Left kidney (tissue), 8 donors: ENCODE measurements around the gene HMG20A. TPM values are rescaled to one million over a fixed set of nuclear protein-coding genes. Genes with fewer than 3 reads are reported as not detected.

Source experiments
- DNase-seq: peaks from one replicate; pipeline ENCODE4 v3.0.0-alpha.2; 2013
- long read RNA-seq, 8 donors: transcript quantifications; one replicate each; lab custom pipeline, GENCODE V29; 2026
- polyA plus RNA-seq: library from polyadenylated mRNA; unstranded; fragments of 120-200 nt; gene quantifications from one replicate; pipeline ENCODE4 v1.2.1, GENCODE V29; 2013; ENCODE audit not compliant: insufficient read length

The HMG20A gene
- 77.0 TPM for polyA plus RNA-seq
- long read RNA-seq, donor 1, full-length matches to known transcripts: 65 of 65 reads
- long read RNA-seq, donor 1, partial matches to known transcripts: 0 of 65 reads
- long read RNA-seq, donor 1, other reads (novel, unspliced or antisense): 0 of 65 reads
- long read RNA-seq, donor 2, full-length matches to known transcripts: 36 of 36 reads
- long read RNA-seq, donor 2, partial matches to known transcripts: 0 of 36 reads
- long read RNA-seq, donor 2, other reads (novel, unspliced or antisense): 0 of 36 reads
- long read RNA-seq, donor 3, full-length matches to known transcripts: 36 of 36 reads
- long read RNA-seq, donor 3, partial matches to known transcripts: 0 of 36 reads
- long read RNA-seq, donor 3, other reads (novel, unspliced or antisense): 0 of 36 reads
- long read RNA-seq, donor 4, transcript HMG20A-204 (1 exons, 3,558 nt): major isoform, 10 of 10 reads
- long read RNA-seq, donor 4, partial matches to known transcripts: 0 of 10 reads
- long read RNA-seq, donor 4, other reads (novel, unspliced or antisense): 0 of 10 reads
- long read RNA-seq, donor 5, full-length matches to known transcripts: 51 of 51 reads
- long read RNA-seq, donor 5, partial matches to known transcripts: 0 of 51 reads
- long read RNA-seq, donor 5, other reads (novel, unspliced or antisense): 0 of 51 reads
- long read RNA-seq, donor 6, full-length matches to known transcripts: 44 of 44 reads
- long read RNA-seq, donor 6, partial matches to known transcripts: 0 of 44 reads
- long read RNA-seq, donor 6, other reads (novel, unspliced or antisense): 0 of 44 reads
- long read RNA-seq, donor 7, full-length matches to known transcripts: 58 of 58 reads
- long read RNA-seq, donor 7, partial matches to known transcripts: 0 of 58 reads
- long read RNA-seq, donor 7, other reads (novel, unspliced or antisense): 0 of 58 reads
- long read RNA-seq, donor 8, full-length matches to known transcripts: 21 of 21 reads
- long read RNA-seq, donor 8, partial matches to known transcripts: 0 of 21 reads
- long read RNA-seq, donor 8, other reads (novel, unspliced or antisense): 0 of 21 reads

DNA sequence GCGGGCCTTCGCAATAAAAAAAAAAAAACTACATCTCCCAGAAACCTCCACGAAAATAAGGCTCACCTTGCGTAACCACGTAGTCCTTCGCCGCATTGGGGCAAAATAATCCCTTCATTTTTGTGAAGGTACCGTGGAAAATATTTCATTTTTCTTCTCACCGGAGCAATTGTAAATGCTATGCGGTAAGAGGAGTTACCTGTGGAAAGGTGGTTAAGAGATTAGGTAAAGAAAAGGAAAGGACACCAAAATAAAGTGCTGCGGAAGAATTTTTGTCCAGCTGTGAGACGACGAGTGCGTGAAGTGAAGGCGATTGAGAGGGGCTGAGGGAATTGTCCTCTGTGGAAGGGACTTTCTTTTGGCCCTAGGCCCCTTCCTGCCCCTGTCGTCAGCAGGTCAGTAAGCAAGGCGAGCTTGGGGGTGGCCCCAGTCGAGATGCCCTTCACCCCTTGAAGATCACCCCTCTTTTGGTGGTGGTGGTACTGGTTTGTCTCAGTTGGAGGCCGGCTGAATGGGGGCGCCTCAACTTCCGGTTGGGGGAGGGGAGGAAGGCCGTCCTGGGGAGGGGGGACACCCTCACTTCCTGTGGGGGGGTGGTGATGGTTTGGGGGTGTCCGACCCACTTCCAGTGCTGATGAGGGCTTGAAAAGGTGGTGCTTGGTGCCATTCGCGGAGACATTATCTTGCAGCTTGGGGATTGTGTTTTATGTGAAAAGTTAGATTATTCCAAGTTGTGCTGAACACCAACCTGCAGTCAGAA lies at the start of gene HMG20A:
Gene HMG20A, plus strand, starts transcription at position 279 of the 760 bp plus-strand sequence. CDS start 37,520 bp downstream, outside the sequence.
- DNase-seq: peak; percentile 91

DNA sequence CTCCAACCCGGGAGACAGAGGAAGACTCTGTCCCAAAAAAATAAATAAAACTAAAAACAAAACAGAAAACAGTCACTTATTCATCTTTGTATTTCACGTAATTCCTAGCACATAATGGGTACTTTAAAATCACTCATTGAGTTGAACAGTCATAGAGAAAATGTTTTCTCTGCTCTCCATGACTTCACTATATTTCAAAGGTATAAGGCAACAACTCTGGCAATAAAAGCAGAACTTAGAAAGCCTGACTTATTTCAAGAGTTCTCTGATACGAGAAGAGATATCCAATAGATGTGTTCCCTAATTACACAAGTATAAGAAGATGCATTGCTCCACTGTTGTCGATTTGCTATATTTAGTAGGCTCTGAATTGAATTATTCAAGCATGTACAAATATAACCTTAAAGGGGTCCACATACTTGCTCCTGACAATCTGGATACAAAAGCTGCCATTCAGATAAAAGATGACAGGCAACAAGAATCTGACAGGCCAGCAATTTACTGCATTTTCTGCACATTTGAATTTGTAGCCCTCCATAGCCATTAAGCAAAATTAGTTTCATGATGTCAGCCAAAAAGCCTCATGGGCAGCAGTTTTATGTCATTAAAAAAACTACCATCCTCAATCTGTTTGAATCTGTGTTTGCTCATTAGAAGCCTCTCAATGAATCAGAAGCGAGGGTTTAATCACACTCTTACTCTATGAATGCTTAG lies 48.7 kb upstream of the HMG20A start:
- DNase-seq: no peak

DNA sequence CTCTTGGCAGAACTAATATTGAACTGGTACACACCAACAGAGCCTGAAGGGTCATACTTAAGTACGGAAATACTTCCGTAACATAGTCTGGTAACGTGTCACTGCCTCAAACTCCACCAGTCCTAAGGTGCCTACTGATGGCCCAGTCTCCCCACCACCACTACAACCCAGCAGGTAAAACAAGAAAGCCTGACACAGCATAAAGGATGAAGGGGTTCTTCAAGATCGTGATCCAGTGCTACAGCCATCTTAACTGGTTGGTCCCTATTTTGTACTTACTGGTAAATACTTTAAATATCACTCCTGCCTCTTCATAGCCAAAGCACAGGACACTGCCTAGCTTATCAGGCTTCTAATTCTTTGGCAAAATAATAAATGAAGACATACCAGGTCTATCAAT lies 47.2 kb upstream of the HMG20A start:
- DNase-seq: no peak

DNA sequence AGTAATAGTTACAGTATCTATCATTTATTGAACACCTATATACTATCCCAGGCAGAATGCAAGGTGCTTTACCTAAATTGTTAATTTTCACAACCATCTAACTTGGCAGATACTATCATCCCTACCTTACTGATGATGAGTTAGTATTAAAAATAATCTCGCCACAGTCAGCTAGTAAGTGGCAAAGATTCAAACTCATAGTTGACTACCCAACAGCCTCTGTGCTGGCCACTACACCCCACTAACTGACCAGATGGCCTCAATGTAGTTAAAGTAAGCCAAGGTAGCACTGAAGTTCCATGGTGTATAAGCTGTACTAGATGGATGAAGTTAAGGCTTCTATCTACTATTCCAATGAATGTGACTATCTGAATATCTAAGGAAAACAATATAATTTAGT lies 45.6 kb upstream of the HMG20A start:
- DNase-seq: no peak

DNA sequence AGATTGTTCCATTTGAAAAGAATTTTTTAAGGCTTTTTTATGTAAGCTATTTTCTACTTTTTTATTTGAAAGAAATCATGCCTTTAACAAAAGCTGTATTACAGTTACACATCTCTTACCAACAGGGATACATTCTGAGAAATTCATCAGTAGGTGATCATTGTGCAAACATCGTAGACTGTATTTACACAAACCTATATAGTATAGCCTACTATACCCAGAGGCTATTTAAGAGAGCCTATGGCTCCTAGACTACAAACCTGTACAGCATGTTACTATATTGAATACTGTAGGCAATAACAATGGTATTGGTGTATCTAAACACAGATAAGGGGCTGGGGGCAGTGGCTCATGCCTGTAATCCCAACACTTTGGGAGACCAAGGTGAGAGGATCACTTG lies 43.9 kb upstream of the HMG20A start:
- DNase-seq: no peak

DNA sequence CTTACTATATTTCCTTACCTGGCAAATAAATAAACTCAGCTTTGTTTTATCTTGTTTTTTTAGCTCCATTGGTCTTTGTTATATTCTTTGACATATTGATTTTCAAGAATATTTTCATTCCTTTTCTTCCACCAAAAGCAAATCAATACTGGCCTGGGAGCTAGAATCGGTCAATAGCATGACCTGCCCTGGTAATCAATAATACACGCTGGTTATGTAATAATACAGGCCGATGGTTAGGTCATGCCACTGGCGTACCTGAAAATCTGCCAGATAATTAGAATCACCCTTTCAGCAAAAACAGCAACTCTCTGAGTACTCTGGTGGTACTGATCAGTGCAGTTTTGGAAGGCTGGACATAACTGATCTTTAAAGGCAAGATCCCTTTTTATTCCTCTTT lies 40.7 kb upstream of the HMG20A start:
- no peak for DNase-seq

DNA sequence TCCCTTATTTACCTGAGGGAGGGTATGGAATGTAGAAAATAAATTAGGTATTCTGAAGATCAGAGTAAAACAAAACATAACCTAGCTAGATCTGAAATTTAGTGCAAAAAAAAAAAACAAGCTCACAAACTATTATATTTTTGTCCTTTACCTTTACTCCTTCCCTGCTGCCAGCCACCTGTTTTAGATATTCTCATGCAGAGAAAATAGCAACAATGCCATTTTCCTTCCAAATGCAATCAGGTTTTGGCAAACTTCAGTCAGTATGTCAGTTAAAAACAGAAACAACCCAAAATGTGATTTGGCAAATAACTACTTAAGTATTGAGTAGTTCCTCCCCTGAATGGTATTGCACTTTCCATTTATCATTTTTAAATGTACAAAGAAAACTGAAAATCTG lies 36.6 kb upstream of the HMG20A start:
- DNase-seq: no peak

DNA sequence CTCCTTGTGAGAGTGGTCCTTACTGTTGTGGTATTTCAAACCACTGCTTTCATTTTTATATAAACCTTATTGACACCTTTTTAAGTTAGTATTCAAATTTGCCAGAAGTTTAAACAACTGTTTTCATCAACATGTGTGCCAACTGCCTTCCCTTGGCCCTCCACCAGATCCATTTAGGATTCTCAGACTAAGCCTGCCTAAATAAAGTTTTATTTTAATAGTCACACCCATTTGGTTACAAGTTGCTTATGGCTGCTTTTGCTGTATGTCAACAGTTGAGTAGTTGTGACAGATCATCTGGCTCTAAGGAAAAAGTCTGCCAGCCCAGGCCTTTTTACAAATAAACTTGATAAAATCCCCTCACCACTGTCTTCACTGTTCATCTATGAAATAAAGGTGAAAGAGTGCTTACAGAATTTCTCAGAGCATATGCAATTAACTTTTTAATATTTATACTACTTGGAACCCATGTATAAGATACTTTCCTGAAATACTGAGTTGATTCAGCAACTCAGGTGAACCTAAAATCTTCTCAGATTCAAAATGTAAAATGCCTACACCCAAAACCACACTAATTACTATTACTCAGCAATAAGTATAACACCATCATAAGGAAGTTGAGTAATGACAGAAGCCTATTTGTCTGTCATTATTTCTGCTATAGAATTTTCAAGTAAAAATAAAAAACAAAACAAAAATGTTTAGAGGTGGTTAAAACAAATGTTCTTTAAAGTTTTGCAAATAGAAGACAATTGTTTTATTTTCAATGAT lies 35.9 kb upstream of the HMG20A start:
- DNase-seq: no peak

DNA sequence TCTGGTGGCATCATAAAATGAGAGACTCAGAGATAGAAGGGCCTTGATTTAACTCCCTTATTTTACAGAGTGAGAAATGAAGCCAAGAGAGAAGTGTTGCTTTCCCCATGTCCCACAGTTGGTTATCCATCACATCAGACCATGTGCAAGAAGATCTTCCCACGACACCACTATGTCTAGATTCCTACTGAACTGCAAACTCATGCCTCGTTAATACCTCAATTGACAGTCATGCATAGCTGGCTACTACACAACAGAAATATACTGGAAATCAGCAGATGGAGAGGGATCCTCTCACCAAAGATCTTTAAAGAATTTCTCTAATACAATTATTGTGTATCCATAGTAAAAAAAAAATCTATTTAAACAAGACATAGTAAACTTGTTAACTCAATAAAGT lies 34.1 kb upstream of the HMG20A start:
- DNase-seq: no peak

DNA sequence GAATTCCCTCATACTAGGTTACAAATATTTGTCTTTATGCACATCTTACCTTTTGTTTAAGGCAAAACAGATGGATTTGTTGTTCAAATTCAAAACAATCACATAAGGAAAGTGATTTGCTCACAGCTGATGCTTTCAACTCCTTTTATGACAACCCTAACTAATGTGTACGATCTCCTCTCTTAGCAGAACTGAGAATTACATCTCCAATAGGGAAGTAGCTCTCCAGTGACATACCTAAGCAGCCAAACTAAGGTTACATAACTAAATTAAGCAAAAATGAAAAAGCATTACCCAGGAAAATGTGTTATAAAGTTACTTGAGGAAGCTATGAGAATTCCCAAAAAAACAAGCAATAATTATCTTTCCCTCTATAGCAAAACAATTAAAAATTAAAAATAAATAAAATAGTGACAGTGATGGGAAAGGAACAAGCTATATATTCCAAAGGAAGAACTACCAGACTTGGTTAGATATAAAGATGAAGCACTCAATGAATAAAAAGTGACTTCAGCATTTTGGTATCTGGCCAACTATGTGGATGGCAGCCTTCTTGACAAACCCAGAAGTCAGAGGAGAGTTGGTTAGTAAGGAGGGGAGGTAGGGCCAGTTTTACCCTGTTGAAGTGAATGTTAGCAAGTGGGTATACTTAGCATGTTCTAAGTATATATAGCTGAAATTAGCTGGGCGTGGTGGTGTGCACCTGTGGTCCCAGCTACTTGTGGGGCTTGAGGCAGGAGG lies 33.2 kb upstream of the HMG20A start:
- no peak for DNase-seq

DNA sequence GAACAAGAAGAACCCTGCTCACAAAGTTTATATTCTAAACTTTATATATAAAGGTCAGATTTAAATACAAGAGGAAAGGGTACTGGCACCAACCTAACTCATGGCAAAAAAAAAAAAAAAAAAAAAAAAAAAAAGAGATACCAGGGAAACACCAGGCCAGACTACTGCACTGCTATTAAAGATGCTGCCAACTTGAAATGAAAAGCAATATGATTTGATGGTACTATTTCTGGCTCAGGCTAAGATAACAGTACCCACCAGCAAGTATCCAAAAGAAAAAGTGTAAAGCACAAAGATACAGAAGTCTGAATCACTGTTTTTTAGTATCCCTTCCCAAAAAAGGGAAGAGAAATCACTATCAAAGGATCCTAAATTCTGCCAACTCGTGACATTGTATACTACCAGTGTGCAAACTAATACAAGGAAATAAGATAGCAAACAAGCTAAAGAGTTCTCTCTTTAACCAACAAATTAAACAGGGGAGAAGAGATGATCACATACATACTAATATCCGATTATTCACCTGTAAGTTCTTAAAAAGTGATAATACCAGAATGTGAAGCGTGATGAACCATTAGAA lies 29.2 kb upstream of the HMG20A start:
- DNase-seq: no peak

DNA sequence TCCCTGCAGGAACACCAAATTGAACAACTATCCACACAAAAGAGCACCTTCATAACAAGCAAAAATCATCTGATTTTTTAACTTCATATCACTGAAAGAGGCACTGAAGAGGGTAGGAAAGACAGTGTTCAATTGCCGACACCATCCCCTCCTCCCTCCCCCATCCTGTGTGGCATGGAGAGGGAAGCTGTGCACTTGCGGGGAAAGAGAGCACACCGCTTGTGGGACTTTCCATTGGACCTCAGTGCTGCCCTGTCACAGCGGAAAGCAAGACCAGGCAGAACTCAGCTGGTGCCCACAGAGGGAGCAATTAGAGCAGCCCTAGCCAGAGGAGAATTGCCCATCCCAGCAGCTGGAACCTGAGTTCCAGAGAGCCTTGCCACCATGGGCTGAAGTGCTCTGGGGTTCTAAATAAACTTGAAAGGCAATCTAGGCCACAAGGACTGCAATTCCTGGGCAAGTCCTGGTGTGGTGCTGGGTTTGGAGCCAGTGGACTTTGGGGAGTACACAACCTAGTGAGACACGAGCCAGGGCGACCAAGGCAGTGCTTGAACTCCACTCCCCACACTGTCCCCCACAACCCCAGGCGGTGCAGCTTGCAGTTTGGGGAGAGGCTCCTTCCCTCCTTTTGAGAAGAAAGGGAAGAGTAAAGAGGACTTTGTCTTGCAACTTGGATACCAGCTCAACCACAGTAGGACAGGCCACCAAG lies 27.8 kb upstream of the HMG20A start:
- DNase-seq: no peak

DNA sequence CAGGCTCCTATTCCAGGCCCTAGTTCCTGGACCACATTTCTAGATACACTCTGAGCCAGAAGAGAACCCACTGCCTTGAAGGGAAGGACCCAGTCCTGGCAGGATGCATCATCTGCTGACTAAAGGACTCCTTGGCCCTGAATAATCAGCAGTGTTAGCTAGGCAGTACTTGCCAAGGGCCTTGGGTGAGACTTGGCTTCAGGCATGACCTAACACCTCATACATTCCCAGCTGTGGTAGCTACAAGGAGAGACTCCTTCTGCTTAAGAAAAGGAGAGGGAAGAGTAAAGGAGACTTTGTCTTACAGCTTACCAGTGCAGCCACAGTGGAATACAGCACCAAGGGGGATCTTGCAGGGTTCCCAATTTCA lies 27.2 kb upstream of the HMG20A start:
- DNase-seq: no peak

DNA sequence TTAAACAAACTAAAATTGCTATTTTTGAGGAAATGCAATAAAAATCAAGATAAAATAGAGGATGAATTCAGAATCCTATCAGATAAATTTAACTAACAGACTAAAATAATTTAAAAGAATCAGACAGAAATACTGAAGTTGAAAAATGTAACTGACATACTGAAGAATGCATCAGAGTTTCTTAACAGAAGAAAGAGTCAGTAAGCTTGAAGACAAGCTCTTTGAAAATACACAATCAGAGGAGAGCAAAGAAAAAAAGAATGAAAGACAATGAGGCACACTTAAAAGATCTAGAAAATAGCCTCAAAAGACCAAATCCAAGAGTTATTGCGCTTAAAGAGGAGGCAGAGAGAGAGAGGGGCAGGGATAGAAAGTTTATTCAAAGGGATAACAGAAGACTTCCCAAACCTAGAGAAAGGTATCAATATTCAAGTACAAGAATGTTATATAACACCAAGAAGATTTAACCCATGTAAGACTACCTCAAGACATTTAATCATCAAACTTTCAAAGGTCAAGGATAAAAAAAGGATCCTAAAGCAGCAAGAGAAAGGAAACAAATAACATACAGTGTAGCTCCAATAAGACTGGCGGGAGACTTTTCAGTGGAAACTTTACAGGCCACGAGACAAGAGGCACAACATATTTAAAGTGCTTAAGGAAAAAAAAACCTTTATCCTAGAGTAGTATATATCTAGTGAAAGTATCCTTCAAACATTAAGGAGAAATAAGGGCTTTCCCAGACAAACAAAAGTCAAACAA lies 25.5 kb upstream of the HMG20A start:
- no peak for DNase-seq

DNA sequence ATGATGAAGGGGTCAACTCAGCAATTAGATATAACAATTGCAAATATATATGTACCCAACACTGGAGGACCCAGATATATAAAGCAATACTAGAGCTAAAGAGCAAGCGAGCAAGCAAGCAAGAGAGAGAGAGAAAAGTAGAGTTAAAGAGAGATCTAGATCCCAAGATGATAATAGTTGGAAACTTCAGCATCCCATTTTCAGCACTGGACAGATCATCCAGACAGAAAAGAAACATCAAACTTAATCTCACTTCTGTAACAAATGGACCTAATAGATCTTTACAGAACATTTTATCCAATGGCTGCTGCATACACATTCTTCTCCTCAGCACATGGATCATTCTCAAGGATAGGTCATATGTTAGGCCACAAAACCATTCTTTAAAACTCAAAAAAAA lies 24.0 kb upstream of the HMG20A start:
- DNase-seq: no peak

DNA sequence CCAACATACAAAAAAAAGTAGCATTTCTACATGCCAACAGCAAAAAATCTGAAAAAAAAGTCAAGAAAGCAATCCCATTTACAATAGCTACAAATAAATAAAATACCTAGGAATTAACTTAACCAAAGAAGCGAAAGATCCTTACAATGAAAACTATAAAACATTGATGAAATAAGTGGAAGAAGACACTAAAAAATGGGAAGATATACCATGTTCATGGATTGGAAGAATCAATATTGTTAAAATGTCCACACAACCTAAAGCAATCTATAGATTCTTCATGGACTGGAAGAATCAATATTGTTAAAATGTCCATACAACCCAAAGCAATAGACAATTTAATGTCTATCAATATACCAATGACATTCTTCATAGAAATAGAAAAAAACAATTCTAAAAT lies 21.8 kb upstream of the HMG20A start:
- DNase-seq: no peak

DNA sequence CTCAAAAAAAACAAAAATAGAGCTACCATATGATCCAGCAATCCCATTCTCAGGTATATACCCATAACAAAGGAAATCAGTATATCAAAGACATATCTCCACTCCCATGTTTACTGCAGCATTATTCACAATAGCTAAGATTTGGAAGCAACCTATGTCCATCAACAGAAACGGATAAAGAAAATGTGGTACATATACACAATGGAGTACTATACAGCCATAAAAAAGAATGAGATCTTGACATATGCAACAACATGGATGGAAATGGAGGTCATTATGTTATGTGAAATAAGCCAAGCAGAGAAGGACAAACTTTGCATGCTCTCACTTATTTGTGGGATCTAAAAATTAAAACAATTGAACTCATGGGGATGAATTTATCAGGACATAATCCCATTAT lies 20.4 kb upstream of the HMG20A start:
- DNase-seq: no peak

DNA sequence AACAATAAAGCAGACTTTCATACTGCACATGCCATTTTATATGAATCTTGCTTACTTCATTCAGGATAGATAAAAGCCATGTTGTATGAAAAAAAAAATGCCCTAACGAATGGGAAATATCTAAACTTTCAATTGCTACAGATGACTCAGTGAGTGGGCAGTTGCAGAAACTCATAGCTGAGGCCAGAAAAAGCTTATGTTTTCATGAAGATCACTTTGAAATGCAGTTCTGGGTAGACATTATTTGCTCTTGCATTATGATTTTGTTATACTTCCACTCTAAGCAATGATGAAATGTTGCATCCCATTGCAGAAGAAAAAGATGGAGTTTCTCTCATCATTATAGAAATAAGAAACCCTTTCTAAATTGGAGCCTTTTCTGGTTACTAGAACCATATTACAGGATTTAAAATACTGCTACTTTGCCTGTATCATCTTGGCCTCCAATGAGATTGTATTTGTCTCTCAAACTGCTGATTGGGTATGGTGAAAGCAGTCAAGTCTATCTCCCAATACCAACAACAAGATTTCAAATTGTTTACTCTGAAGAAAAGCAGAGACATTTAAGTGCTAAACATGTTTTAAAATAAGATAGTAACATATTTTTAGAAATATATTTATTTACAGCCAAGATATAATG lies 17.8 kb upstream of the HMG20A start:
- no peak for DNase-seq
